HFFc6 (cell line): ENCODE results near the gene SIGLEC9. TPM values are rescaled to one million over a fixed set of nuclear protein-coding genes. Genes with fewer than 3 reads are reported as not detected.

Experiments
- DNase-seq: peaks from one replicate; pipeline ENCODE4 v3.0.0-alpha.2; 2018
- H3K27ac Mint-ChIP-seq: 2 replicates; pipeline ENCODE4 v1.8.0; 2020; ENCODE audit warnings: mild to moderate bottlenecking, mixed read lengths
- H3K27me3 Mint-ChIP-seq: 2 replicates; pipeline ENCODE4 v1.8.0; 2021; ENCODE audit warnings: mild to moderate bottlenecking, moderate library complexity, mixed read lengths; ENCODE audit not compliant: insufficient read depth
- H3K36me3 Mint-ChIP-seq: 2 replicates; pipeline ENCODE4 v1.8.0; 2021; ENCODE audit warnings: low read depth, mixed read lengths
- H3K4me1 Mint-ChIP-seq: 2 replicates; pipeline ENCODE4 v1.8.0; 2020; ENCODE audit warnings: low read depth, mixed read lengths
- H3K4me3 Mint-ChIP-seq: 2 replicates; pipeline ENCODE4 v1.8.0; 2020; ENCODE audit warnings: mild to moderate bottlenecking, moderate library complexity, mixed read lengths
- H3K9me3 Mint-ChIP-seq: 2 replicates; pipeline ENCODE4 v1.8.0; 2020; ENCODE audit warnings: mild to moderate bottlenecking, mixed read lengths
- total RNA-seq, 6 experiments: library from RNA; stranded (reverse); fragmentation: NEBNext Ultra II Directional; extraction: Animal tissue kit (Norgen Biotek cat#: 25700); gene quantifications; 2 replicates in 1 of 6; 3 replicates in 5 of 6; pipeline ENCODE4 v1.2.3, GENCODE V29; 2021
- TF ChIP-seq, protein P1 (sequence below): fragments of 200-600 bp; sonication (generic); IDR thresholded peaks from 2 replicates; pipeline ENCODE4 v1.5.0; 2021; ENCODE audit warnings: antibody characterized with exemption, mild to moderate bottlenecking

The SIGLEC9 gene
- total RNA-seq, 6 experiments from 2014 or later: not detected

DNA sequence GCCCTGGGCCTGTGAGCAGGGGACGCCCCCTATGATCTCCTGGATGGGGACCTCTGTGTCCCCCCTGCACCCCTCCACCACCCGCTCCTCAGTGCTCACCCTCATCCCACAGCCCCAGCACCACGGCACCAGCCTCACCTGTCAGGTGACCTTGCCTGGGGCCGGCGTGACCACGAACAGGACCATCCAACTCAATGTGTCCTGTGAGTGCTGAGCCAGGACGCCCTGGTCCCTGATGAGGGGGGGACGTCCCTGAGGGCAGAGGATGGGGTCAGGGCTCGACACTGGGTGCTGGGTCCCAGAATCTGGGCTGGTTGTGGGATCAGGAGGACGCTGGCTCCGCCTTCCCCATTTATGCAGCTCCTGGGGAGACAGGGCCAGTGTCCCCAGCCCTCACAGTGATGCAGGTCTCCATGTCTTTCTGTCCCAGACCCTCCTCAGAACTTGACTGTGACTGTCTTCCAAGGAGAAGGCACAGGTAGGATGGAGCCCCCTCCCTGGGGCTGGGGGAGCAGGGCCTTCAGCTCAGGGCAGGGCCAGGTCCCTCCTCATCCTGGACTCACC is 19.9 kb downstream of the SIGLEC9 start:
- no peaks in the 10 kb centered on the region for H3K36me3 Mint-ChIP-seq
- peaks cover 13% of the 10 kb centered on the region for H3K27me3 Mint-ChIP-seq
- no peaks in the 10 kb centered on the region for H3K4me1 Mint-ChIP-seq
- no peak overlapping the region for H3K4me3 Mint-ChIP-seq
- TF ChIP-seq, protein P1, sequence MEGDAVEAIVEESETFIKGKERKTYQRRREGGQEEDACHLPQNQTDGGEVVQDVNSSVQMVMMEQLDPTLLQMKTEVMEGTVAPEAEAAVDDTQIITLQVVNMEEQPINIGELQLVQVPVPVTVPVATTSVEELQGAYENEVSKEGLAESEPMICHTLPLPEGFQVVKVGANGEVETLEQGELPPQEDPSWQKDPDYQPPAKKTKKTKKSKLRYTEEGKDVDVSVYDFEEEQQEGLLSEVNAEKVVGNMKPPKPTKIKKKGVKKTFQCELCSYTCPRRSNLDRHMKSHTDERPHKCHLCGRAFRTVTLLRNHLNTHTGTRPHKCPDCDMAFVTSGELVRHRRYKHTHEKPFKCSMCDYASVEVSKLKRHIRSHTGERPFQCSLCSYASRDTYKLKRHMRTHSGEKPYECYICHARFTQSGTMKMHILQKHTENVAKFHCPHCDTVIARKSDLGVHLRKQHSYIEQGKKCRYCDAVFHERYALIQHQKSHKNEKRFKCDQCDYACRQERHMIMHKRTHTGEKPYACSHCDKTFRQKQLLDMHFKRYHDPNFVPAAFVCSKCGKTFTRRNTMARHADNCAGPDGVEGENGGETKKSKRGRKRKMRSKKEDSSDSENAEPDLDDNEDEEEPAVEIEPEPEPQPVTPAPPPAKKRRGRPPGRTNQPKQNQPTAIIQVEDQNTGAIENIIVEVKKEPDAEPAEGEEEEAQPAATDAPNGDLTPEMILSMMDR: no peak
- H3K27ac Mint-ChIP-seq: no peak overlapping the region
- no peak for DNase-seq
- H3K9me3 Mint-ChIP-seq: peaks cover 5% of the 10 kb centered on the region

DNA sequence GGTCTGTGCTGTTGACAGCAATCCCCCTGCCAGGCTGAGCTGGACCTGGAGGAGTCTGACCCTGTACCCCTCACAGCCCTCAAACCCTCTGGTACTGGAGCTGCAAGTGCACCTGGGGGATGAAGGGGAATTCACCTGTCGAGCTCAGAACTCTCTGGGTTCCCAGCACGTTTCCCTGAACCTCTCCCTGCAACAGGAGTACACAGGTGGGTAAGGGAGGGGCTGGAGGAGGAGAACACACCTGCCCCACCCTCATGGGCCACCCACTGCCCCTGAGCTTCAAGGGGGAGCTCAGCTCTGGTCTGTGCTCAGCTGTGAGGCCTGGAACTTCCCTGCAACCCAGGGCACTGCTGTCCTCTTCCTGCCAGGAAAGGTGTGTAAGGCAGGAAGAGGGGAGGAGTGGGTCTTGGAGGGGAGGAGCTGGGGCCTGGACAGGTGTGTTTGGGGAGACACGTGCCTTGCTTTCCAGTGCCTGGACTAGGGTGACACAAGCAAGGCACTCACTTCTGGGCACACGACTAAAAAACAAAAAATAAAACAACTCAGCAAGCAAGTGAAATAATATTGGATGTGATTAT is 21.3 kb downstream of the SIGLEC9 start:
- Mint-ChIP-seq H3K36me3 (no peaks in the 10 kb centered on the region), H3K4me1 (no peaks in the 10 kb centered on the region), H3K27ac (no peak overlapping the region), H3K9me3 (peaks cover 12% of the 10 kb centered on the region), H3K4me3 (no peak overlapping the region), H3K27me3 (peaks cover 13% of the 10 kb centered on the region)
- no peak for DNase-seq
- TF ChIP-seq, protein P1: no peak

DNA sequence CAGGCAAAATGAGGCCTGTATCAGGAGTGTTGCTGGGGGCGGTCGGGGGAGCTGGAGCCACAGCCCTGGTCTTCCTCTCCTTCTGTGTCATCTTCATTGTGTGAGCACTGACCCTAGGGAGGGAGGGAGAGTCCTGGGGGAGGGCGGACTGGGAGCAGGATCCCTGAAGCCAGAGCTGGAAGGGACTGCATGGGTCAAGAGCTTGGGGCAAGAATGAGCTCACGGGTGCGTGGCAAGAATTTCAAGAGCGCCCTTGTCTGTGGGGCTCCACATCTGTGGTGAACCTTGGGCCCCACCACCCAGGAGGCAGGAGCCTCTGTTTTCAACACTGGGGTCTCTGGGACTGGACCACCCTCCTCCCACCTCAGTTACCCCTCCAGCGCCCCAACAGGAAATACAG is 22.0 kb downstream of the SIGLEC9 start:
- TF ChIP-seq, protein P1: no peak
- no peak for DNase-seq
- H3K4me3 Mint-ChIP-seq: no peak overlapping the region
- no peaks in the 10 kb centered on the region for H3K36me3 Mint-ChIP-seq
- H3K27ac Mint-ChIP-seq: no peak overlapping the region
- H3K9me3 Mint-ChIP-seq: peaks cover 15% of the 10 kb centered on the region
- H3K27me3 Mint-ChIP-seq: peaks cover 9% of the 10 kb centered on the region
- no peaks in the 10 kb centered on the region for H3K4me1 Mint-ChIP-seq

DNA sequence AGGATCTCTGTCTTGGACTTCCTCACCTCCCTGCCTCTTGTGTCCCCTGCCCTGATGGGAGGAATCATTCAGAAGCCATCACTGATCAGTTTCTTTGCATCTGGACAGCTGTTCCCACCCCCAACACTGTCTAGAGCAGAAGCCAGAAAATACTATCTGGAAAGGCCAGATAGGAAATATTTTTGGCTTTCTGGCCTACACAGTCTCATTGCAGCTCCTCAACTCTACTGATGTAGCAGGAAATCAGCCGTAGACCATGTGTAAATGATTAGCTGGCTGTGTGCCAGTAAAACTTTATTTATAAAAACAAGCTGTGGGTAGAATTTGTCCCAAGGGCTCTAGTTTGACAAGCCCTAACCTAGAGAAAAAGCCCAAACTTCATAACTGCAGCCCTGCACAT is 23.0 kb downstream of the SIGLEC9 start:
- H3K27ac Mint-ChIP-seq: no peak overlapping the region
- no peak for DNase-seq
- H3K4me3 Mint-ChIP-seq: no peak overlapping the region
- no peaks in the 10 kb centered on the region for H3K36me3 Mint-ChIP-seq
- H3K9me3 Mint-ChIP-seq: peaks cover 15% of the 10 kb centered on the region
- H3K27me3 Mint-ChIP-seq: peaks cover 6% of the 10 kb centered on the region
- TF ChIP-seq, protein P1: no peak
- H3K4me1 Mint-ChIP-seq: no peaks in the 10 kb centered on the region

DNA sequence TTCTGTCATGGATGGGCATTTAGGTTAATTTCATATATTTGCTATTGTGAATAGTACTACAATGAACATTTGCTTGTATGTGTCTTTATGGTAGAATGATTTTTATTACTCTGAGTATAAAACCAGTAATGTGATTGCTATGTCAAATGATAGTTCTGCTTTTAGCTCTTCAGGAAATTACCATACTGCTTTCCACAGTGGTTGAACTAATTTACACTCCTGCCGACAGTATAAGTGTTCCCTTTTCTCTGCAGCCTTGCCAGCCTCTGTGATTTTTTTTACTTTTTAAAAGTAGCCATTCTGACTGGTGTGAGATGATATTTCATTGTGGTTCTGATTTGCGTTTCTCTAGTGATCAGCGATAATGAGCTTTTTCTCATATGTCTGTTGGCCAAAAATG is 23.9 kb downstream of the SIGLEC9 start:
- no peak for DNase-seq
- H3K4me1 Mint-ChIP-seq: no peaks in the 10 kb centered on the region
- H3K27me3 Mint-ChIP-seq: peaks cover 6% of the 10 kb centered on the region
- H3K36me3 Mint-ChIP-seq: no peaks in the 10 kb centered on the region
- H3K27ac Mint-ChIP-seq: no peak overlapping the region
- H3K9me3 Mint-ChIP-seq: peaks cover 20% of the 10 kb centered on the region
- no peak overlapping the region for H3K4me3 Mint-ChIP-seq
- TF ChIP-seq, protein P1: no peak
